Measurements from ENCODE around the gene CD101. TPM values are rescaled to one million over a fixed set of nuclear protein-coding genes. Genes with fewer than 3 reads are reported as not detected.
A peak's percentile ranks its signal among the peaks of the same experiment; 100 is the strongest.

CD101 gene
- polyA plus RNA-seq, 3 donors: 27.2 to 101 (median 54.7) TPM

DNA sequence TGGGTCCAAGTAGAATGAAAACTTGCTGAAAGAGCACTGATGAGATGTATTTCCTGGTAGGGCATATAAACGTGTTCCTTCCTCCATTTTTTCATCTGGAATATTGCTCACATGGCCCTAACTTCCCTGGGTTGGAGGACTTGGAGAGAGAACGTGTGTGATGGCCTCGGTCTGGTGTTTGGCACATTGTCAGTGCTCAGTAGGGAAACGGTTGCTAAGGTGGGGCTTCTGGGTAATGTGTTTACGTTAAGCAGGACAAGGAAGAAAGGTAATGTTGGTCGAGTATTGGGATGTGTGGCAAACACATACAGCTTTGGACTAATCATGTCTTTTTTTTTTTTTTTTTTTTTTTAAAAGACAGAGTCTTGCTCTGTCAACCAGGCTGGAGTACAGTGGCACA is 64.8 kb downstream of the CD101 start:
- Histone ChIP-seq H3K9ac (ENCODE audit: insufficient read depth, low read length, poor library complexity, severe bottlenecking) (no peak overlapping the region), H3K27me3 (ENCODE audit: control insufficient read depth in 2 of 2, insufficient read depth in 2 of 2, low read length in 2 of 2) (no peaks in the 10 kb centered on the region), H4K20me1 (ENCODE audit: insufficient read depth, low read length) (no peaks in the 10 kb centered on the region), H3K9me3 (replicated peaks in 1 of 2; ENCODE audit: control insufficient read depth in 1 of 2, insufficient read depth in 1 of 2, low read length in 2 of 2) (no peaks in the 10 kb centered on the region), H3K4me2 (replicated peaks; ENCODE audit: extremely low read depth, low read length, poor library complexity, severe bottlenecking) (no peak overlapping the region), H3K4me1 (ENCODE audit: control insufficient read depth in 1 of 2, insufficient read depth in 2 of 2, low read length in 2 of 2) (peaks cover 0 to 2% of the 10 kb centered on the region in 2 donors), H3K27ac (ENCODE audit: low read depth in 1 of 2, low read length in 2 of 2) (no peak overlapping the region), H2AFZ (ENCODE audit: insufficient read depth, low read depth, low read length, poor library complexity, severe bottlenecking) (no peak overlapping the region), H3K4me3 (replicated peaks in 1 of 3; ENCODE audit: low read depth in 2 of 3, low read length in 3 of 3) (no peak overlapping the region), H3K36me3 (replicated peaks in 1 of 2; ENCODE audit: control insufficient read depth in 1 of 2, insufficient read depth in 2 of 2, low read length in 2 of 2) (peaks cover 0 to 67% of the 10 kb centered on the region in 2 donors), H3K79me2 (ENCODE audit: insufficient read depth, low read length) (peaks cover 48% of the 10 kb centered on the region)
- peak overlapping the region in 1 of 7 donors; percentile 1 for H3K27ac Mint-ChIP-seq
- H3K4me1 Mint-ChIP-seq: peaks cover 8% of the 10 kb centered on the region
- H3K4me3 Mint-ChIP-seq: no peak overlapping the region
- 100% methylated on average over 4 of the region's 6 CpGs for WGBS (ENCODE audit: insufficient coverage)
- TF ChIP-seq, protein P1, sequence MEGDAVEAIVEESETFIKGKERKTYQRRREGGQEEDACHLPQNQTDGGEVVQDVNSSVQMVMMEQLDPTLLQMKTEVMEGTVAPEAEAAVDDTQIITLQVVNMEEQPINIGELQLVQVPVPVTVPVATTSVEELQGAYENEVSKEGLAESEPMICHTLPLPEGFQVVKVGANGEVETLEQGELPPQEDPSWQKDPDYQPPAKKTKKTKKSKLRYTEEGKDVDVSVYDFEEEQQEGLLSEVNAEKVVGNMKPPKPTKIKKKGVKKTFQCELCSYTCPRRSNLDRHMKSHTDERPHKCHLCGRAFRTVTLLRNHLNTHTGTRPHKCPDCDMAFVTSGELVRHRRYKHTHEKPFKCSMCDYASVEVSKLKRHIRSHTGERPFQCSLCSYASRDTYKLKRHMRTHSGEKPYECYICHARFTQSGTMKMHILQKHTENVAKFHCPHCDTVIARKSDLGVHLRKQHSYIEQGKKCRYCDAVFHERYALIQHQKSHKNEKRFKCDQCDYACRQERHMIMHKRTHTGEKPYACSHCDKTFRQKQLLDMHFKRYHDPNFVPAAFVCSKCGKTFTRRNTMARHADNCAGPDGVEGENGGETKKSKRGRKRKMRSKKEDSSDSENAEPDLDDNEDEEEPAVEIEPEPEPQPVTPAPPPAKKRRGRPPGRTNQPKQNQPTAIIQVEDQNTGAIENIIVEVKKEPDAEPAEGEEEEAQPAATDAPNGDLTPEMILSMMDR (IDR thresholded peaks at IDR 0.05): no peak
- peaks cover 37 to 53% of the 10 kb centered on the region in 2 donors for H3K36me3 Mint-ChIP-seq
- intact Hi-C loops (cut with micrococcal nuclease): loop anchor here in 1 of 2 donors (10.0 kb wide), 1 partner anchor 828 kb away; no protein-coding TSS in a partner anchor
- no peaks in the 10 kb centered on the region for H3K9me3 Mint-ChIP-seq
- DNase-seq: no peak
- no peaks in the 10 kb centered on the region for H3K27me3 Mint-ChIP-seq (ENCODE audit: low read depth in 3 of 3)

GRCh38 chr1:117067533-117068370 is 66.2 kb downstream of the CD101 start:
- Mint-ChIP-seq H3K9me3 (no peaks in the 10 kb centered on the region), H3K4me3 (no peak overlapping the region), H3K4me1 (peaks cover 3% of the 10 kb centered on the region), H3K36me3 (peaks cover 41 to 65% of the 10 kb centered on the region in 2 donors), H3K27ac (no peak overlapping the region), H3K27me3 (ENCODE audit: low read depth in 3 of 3) (no peaks in the 10 kb centered on the region)
- Histone ChIP-seq H3K79me2 (ENCODE audit: insufficient read depth, low read length) (peaks cover 42% of the 10 kb centered on the region), H3K9me3 (replicated peaks in 1 of 2; ENCODE audit: control insufficient read depth in 1 of 2, insufficient read depth in 1 of 2, low read length in 2 of 2) (no peaks in the 10 kb centered on the region), H3K9ac (ENCODE audit: insufficient read depth, low read length, poor library complexity, severe bottlenecking) (no peak overlapping the region), H4K20me1 (ENCODE audit: insufficient read depth, low read length) (no peaks in the 10 kb centered on the region), H3K4me1 (ENCODE audit: control insufficient read depth in 1 of 2, insufficient read depth in 2 of 2, low read length in 2 of 2) (no peaks in the 10 kb centered on the region), H3K27ac (ENCODE audit: low read depth in 1 of 2, low read length in 2 of 2) (no peak overlapping the region), H3K4me3 (replicated peaks in 1 of 3; ENCODE audit: low read depth in 2 of 3, low read length in 3 of 3) (no peak overlapping the region), H3K27me3 (ENCODE audit: control insufficient read depth in 2 of 2, insufficient read depth in 2 of 2, low read length in 2 of 2) (no peaks in the 10 kb centered on the region), H2AFZ (ENCODE audit: insufficient read depth, low read depth, low read length, poor library complexity, severe bottlenecking) (no peak overlapping the region), H3K4me2 (replicated peaks; ENCODE audit: extremely low read depth, low read length, poor library complexity, severe bottlenecking) (no peak overlapping the region), H3K36me3 (replicated peaks in 1 of 2; ENCODE audit: control insufficient read depth in 1 of 2, insufficient read depth in 2 of 2, low read length in 2 of 2) (peaks cover 3 to 66% of the 10 kb centered on the region in 2 donors)
- intact Hi-C loops (cut with micrococcal nuclease): loop anchor here in 1 of 2 donors (10.0 kb wide), 1 partner anchor 827 kb away; no protein-coding TSS in a partner anchor
- WGBS (ENCODE audit: insufficient coverage): 80% methylated on average over 2 of the region's 6 CpGs
- peak; percentile 25 to 55 (median 52) for DNase-seq
- TF ChIP-seq, protein P1 (IDR thresholded peaks at IDR 0.05): peak; percentile 81

Data from CD14-positive monocyte (primary cell).